ENCODE measurements around the gene RSPH9.

Gene RSPH9

GRCh38 chr6:43669050-43669921 lies 24.4 kb downstream of the RSPH9 start:
- DNase-seq: peak; percentile 10 to 39

GRCh38 chr6:43669922-43670622 lies 25.2 kb downstream of the RSPH9 start:
- DNase-seq: peak; percentile 19 to 40

- no peak for DNase-seq
These were observed 25.8 kb downstream of the RSPH9 start for GRCh38 chr6:43670623-43670986.

GRCh38 chr6:43671011-43671800 lies 26.4 kb downstream of the RSPH9 start:
- DNase-seq: no peak

- no peak for DNase-seq
These were observed 27.2 kb downstream of the RSPH9 start for GRCh38 chr6:43671801-43672690.

GRCh38 chr6:43673444-43674084 lies 28.7 kb downstream of the RSPH9 start:
- no peak for DNase-seq

- no peak for DNase-seq
These were observed 29.5 kb downstream of the RSPH9 start for GRCh38 chr6:43674291-43674690.

GRCh38 chr6:43674921-43675320 lies 30.1 kb downstream of the RSPH9 start:
- DNase-seq: no peak

GRCh38 chr6:43676962-43677606 lies 32.2 kb downstream of the RSPH9 start:
- DNase-seq: no peak

GRCh38 chr6:43677759-43678158 lies 32.9 kb downstream of the RSPH9 start:
- no peak for DNase-seq

- DNase-seq: no peak
These were observed 33.5 kb downstream of the RSPH9 start for GRCh38 chr6:43678341-43678740.

GRCh38 chr6:43679057-43679456 lies 34.2 kb downstream of the RSPH9 start:
- no peak for DNase-seq

- no peak for DNase-seq
These were observed 35.7 kb downstream of the RSPH9 start for GRCh38 chr6:43680308-43681200.

GRCh38 chr6:43681303-43681702 lies 36.5 kb downstream of the RSPH9 start:
- DNase-seq: no peak

GRCh38 chr6:43682724-43683429 lies 38.0 kb downstream of the RSPH9 start:
- DNase-seq: no peak

- DNase-seq: peak; percentile 25 to 27
These were observed 39.0 kb downstream of the RSPH9 start for GRCh38 chr6:43683708-43684455.

GRCh38 chr6:43687079-43687436 lies 42.2 kb downstream of the RSPH9 start:
- no peak for DNase-seq
